ENCODE results near the gene CLIP4.

The CLIP4 gene

GRCh38 chr2:29096969-29097368, 18.2 kb upstream of the CLIP4 start:
- Mint-ChIP-seq H3K27me3 (ENCODE audit: low read depth) (peaks cover 5% of the 10 kb centered on the region), H3K4me3 (no peak overlapping the region), H3K9me3 (peaks cover 4% of the 10 kb centered on the region), H3K4me1 (no peaks in the 10 kb centered on the region), H3K27ac (no peak overlapping the region), H3K36me3 (ENCODE audit: low read depth) (no peaks in the 10 kb centered on the region)
- TF ChIP-seq CTCF (IDR thresholded peaks at IDR 0.05; ENCODE audit: unreplicated experiment in 3 of 3) = no peak

GRCh38 chr2:29097569-29097968, 17.6 kb upstream of the CLIP4 start:
- H3K36me3 Mint-ChIP-seq (ENCODE audit: low read depth) = no peaks in the 10 kb centered on the region
- H3K27me3 Mint-ChIP-seq (ENCODE audit: low read depth) = peaks cover 10% of the 10 kb centered on the region
- no peak overlapping the region for H3K27ac Mint-ChIP-seq
- H3K9me3 Mint-ChIP-seq = peaks cover 4% of the 10 kb centered on the region
- no peak for TF ChIP-seq CTCF (IDR thresholded peaks at IDR 0.05; ENCODE audit: unreplicated experiment in 3 of 3)
- no peaks in the 10 kb centered on the region for H3K4me1 Mint-ChIP-seq
- H3K4me3 Mint-ChIP-seq = no peak overlapping the region

GRCh38 chr2:29100564-29100963, 14.7 kb upstream of the CLIP4 start:
- Mint-ChIP-seq H3K36me3 (ENCODE audit: low read depth) (no peaks in the 10 kb centered on the region), H3K27ac (no peak overlapping the region), H3K4me3 (no peak overlapping the region), H3K9me3 (peaks cover 3% of the 10 kb centered on the region), H3K27me3 (ENCODE audit: low read depth) (peaks cover 12% of the 10 kb centered on the region), H3K4me1 (no peaks in the 10 kb centered on the region)
- no peak for TF ChIP-seq CTCF (IDR thresholded peaks at IDR 0.05; ENCODE audit: unreplicated experiment in 3 of 3)

GRCh38 chr2:29104688-29105087, 10.5 kb upstream of the CLIP4 start:
- no peak for TF ChIP-seq CTCF (IDR thresholded peaks at IDR 0.05; ENCODE audit: unreplicated experiment in 3 of 3)
- Mint-ChIP-seq H3K4me1 (no peaks in the 10 kb centered on the region), H3K27ac (no peak overlapping the region), H3K9me3 (no peaks in the 10 kb centered on the region), H3K27me3 (ENCODE audit: low read depth) (peaks cover 12% of the 10 kb centered on the region), H3K4me3 (no peak overlapping the region), H3K36me3 (ENCODE audit: low read depth) (no peaks in the 10 kb centered on the region)

GRCh38 chr2:29105375-29105774, 9.8 kb upstream of the CLIP4 start:
- Mint-ChIP-seq H3K4me3 (no peak overlapping the region), H3K27me3 (ENCODE audit: low read depth) (peaks cover 16% of the 10 kb centered on the region), H3K27ac (no peak overlapping the region), H3K4me1 (no peaks in the 10 kb centered on the region), H3K36me3 (ENCODE audit: low read depth) (no peaks in the 10 kb centered on the region), H3K9me3 (no peaks in the 10 kb centered on the region)
- TF ChIP-seq CTCF (IDR thresholded peaks at IDR 0.05; ENCODE audit: unreplicated experiment in 3 of 3) = no peak

GRCh38 chr2:29106256-29106655, 9.0 kb upstream of the CLIP4 start:
- no peak for TF ChIP-seq CTCF (IDR thresholded peaks at IDR 0.05; ENCODE audit: unreplicated experiment in 3 of 3)
- H3K27me3 Mint-ChIP-seq (ENCODE audit: low read depth) = peaks cover 17% of the 10 kb centered on the region
- H3K36me3 Mint-ChIP-seq (ENCODE audit: low read depth) = no peaks in the 10 kb centered on the region
- no peaks in the 10 kb centered on the region for H3K4me1 Mint-ChIP-seq
- no peaks in the 10 kb centered on the region for H3K9me3 Mint-ChIP-seq
- H3K27ac Mint-ChIP-seq = no peak overlapping the region
- H3K4me3 Mint-ChIP-seq = no peak overlapping the region
